Measurements from ENCODE around the gene AKAP13.

- TF ChIP-seq, protein P1, sequence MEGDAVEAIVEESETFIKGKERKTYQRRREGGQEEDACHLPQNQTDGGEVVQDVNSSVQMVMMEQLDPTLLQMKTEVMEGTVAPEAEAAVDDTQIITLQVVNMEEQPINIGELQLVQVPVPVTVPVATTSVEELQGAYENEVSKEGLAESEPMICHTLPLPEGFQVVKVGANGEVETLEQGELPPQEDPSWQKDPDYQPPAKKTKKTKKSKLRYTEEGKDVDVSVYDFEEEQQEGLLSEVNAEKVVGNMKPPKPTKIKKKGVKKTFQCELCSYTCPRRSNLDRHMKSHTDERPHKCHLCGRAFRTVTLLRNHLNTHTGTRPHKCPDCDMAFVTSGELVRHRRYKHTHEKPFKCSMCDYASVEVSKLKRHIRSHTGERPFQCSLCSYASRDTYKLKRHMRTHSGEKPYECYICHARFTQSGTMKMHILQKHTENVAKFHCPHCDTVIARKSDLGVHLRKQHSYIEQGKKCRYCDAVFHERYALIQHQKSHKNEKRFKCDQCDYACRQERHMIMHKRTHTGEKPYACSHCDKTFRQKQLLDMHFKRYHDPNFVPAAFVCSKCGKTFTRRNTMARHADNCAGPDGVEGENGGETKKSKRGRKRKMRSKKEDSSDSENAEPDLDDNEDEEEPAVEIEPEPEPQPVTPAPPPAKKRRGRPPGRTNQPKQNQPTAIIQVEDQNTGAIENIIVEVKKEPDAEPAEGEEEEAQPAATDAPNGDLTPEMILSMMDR (tag by site-specific recombination; IDR thresholded peaks at IDR 0.05): no peak
- TF ChIP-seq, protein P2, sequence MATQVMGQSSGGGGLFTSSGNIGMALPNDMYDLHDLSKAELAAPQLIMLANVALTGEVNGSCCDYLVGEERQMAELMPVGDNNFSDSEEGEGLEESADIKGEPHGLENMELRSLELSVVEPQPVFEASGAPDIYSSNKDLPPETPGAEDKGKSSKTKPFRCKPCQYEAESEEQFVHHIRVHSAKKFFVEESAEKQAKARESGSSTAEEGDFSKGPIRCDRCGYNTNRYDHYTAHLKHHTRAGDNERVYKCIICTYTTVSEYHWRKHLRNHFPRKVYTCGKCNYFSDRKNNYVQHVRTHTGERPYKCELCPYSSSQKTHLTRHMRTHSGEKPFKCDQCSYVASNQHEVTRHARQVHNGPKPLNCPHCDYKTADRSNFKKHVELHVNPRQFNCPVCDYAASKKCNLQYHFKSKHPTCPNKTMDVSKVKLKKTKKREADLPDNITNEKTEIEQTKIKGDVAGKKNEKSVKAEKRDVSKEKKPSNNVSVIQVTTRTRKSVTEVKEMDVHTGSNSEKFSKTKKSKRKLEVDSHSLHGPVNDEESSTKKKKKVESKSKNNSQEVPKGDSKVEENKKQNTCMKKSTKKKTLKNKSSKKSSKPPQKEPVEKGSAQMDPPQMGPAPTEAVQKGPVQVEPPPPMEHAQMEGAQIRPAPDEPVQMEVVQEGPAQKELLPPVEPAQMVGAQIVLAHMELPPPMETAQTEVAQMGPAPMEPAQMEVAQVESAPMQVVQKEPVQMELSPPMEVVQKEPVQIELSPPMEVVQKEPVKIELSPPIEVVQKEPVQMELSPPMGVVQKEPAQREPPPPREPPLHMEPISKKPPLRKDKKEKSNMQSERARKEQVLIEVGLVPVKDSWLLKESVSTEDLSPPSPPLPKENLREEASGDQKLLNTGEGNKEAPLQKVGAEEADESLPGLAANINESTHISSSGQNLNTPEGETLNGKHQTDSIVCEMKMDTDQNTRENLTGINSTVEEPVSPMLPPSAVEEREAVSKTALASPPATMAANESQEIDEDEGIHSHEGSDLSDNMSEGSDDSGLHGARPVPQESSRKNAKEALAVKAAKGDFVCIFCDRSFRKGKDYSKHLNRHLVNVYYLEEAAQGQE (tag by site-specific recombination; IDR thresholded peaks at IDR 0.05): no peak
- TF ChIP-seq ZSCAN23 (tag by site-specific recombination; IDR thresholded peaks at IDR 0.05) (no peak), OVOL3 (tag by site-specific recombination; IDR thresholded peaks at IDR 0.05) (no peak), ZNF302 (tag by site-specific recombination; IDR thresholded peaks at IDR 0.05; ENCODE audit: low read depth) (no peak), ZBTB21 (tag by site-specific recombination; IDR thresholded peaks at IDR 0.05) (no peak), ZNF704 (tag by site-specific recombination; IDR thresholded peaks at IDR 0.05) (no peak), ZNF404 (tag by site-specific recombination; IDR thresholded peaks at IDR 0.05) (no peak), SCRT1 (tag by site-specific recombination; IDR thresholded peaks at IDR 0.05; ENCODE audit: borderline replicate concordance) (no peak)
Observed at GRCh38 chr15:85440451-85440850, 60.0 kb downstream of the AKAP13 start.

Data from HEK293 (cell line).